Measurements from ENCODE around the gene LAPTM5.

GRCh38 chr1:30806381-30807317 is 49.1 kb upstream of the LAPTM5 start:
- TF ChIP-seq CTCF (IDR thresholded peaks at IDR 0.05) (no peak), POLR2AphosphoS5 (IDR thresholded peaks at IDR 0.05) (no peak), POLR2A (IDR thresholded peaks at IDR 0.05) (no peak)

Data from prostate gland (tissue), 2 donors.